Neural progenitor cell (in vitro differentiated cells): ENCODE measurements around the gene MELK. TPM values are rescaled to one million over a fixed set of nuclear protein-coding genes. Genes with fewer than 3 reads are reported as not detected.

ENCODE experiments used
- DNase-seq: peaks from one replicate; pipeline ENCODE4 v3.0.0-alpha.2; 2016; ENCODE audit warnings: low spot score
- H2AFZ ChIP-seq: fragments of 200-600 bp; sonication (generic); replicated peaks from 2 replicates; pipeline ENCODE4 v1.6.1; 2016; ENCODE audit warnings: antibody characterized with exemption
- H3F3A ChIP-seq: fragments of 200-600 bp; sonication (generic); 2 replicates; pipeline ENCODE4 v1.6.1; 2016; ENCODE audit warnings: antibody characterized with exemption, low read depth
- H3K27ac ChIP-seq: fragments of 200-600 bp; sonication (generic); 2 replicates; pipeline ENCODE4 v1.5.1; 2016; ENCODE audit warnings: mild to moderate bottlenecking
- H3K27me3 ChIP-seq: fragments of 200-600 bp; sonication (generic); 2 replicates; pipeline ENCODE4 v1.6.1; 2016; ENCODE audit warnings: mild to moderate bottlenecking, moderate library complexity
- H3K36me3 ChIP-seq: fragments of 200-600 bp; sonication (generic); 2 replicates; pipeline ENCODE4 v1.5.1; 2016
- H3K4me1 ChIP-seq: fragments of 200-600 bp; sonication (generic); 2 replicates; pipeline ENCODE4 v1.6.1; 2016; ENCODE audit warnings: mixed run types
- H3K4me2 ChIP-seq: fragments of 200-600 bp; sonication (generic); 2 replicates; pipeline ENCODE4 v1.6.1; 2016
- H3K4me3 ChIP-seq: fragments of 200-600 bp; sonication (generic); 2 replicates; pipeline ENCODE4 v1.5.1; 2016
- H3K79me2 ChIP-seq: fragments of 200-600 bp; sonication (generic); 2 replicates; pipeline ENCODE4 v1.6.1; 2016; ENCODE audit warnings: low read depth
- H3K9ac ChIP-seq: fragments of 200-600 bp; sonication (generic); 2 replicates; pipeline ENCODE4 v1.6.1; 2016
- H3K9me3 ChIP-seq: fragments of 200-600 bp; sonication (generic); 2 replicates; pipeline ENCODE4 v1.5.1; 2016; ENCODE audit warnings: low read depth
- H4K20me1 ChIP-seq: fragments of 200-600 bp; sonication (generic); 2 replicates; pipeline ENCODE4 v1.6.1; 2016; ENCODE audit warnings: low read depth
- H3K27ac Mint-ChIP-seq: 3 replicates; pipeline ENCODE4 v1.8.0; 2021; ENCODE audit warnings: mixed read lengths
- H3K27me3 Mint-ChIP-seq: 2 replicates; pipeline ENCODE4 v1.8.0; 2022; ENCODE audit warnings: low read depth, mild to moderate bottlenecking, inconsistent platforms, moderate library complexity, mixed read lengths; ENCODE audit not compliant: insufficient read depth
- H3K36me3 Mint-ChIP-seq: 3 replicates; pipeline ENCODE4 v1.8.0; 2021; ENCODE audit warnings: mixed read lengths
- H3K4me1 Mint-ChIP-seq: 3 replicates; pipeline ENCODE4 v1.8.0; 2021; ENCODE audit warnings: mixed read lengths
- H3K4me3 Mint-ChIP-seq: 3 replicates; pipeline ENCODE4 v1.8.0; 2021; ENCODE audit warnings: mild to moderate bottlenecking, moderate library complexity, mixed read lengths
- H3K9me3 Mint-ChIP-seq: 3 replicates; pipeline ENCODE4 v1.8.0; 2020; ENCODE audit warnings: mixed read lengths
- EZH2 ChIP-seq: fragments of 200-600 bp; sonication (generic); IDR thresholded peaks from 2 replicates; pipeline ENCODE4 v1.6.1; 2017; ENCODE audit warnings: antibody characterized with exemption, mild to moderate bottlenecking, moderate library complexity
- EZH2phosphoT487 ChIP-seq: fragments of 200-600 bp; sonication (generic); IDR thresholded peaks from 2 replicates; pipeline ENCODE4 v1.6.1; 2017; ENCODE audit warnings: antibody characterized with exemption
- total RNA-seq: library from RNA; depleted of rRNA; stranded (reverse); fragments of >200 nt; gene quantifications from 2 replicates; pipeline ENCODE4 v1.2.3, GENCODE V29; 2015; ENCODE audit warnings: low replicate concordance
- TF ChIP-seq, protein P1 (sequence below): fragments of 200-600 bp; sonication (generic); IDR thresholded peaks from 2 replicates; pipeline ENCODE4 v1.5.1; 2017; ENCODE audit warnings: antibody characterized with exemption, mild to moderate bottlenecking

MELK gene
- total RNA-seq, 1 donor from 2014 or later = 112 TPM

- peaks cover under 1% of the 10 kb centered on the region for H3F3A ChIP-seq
- H3K27ac ChIP-seq = no peak overlapping the region
- no peaks in the 10 kb centered on the region for H3K9me3 ChIP-seq
- Mint-ChIP-seq H3K4me3 (no peak overlapping the region), H3K36me3 (peaks cover 9% of the 10 kb centered on the region), H3K27me3 (no peaks in the 10 kb centered on the region), H3K27ac (no peak overlapping the region), H3K4me1 (no peaks in the 10 kb centered on the region), H3K9me3 (no peaks in the 10 kb centered on the region)
- H3K4me1 ChIP-seq = no peaks in the 10 kb centered on the region
- H2AFZ ChIP-seq = no peak overlapping the region
- H3K79me2 ChIP-seq = no peaks in the 10 kb centered on the region
- no peak overlapping the region for H3K4me3 ChIP-seq
- no peak overlapping the region for H3K4me2 ChIP-seq
- no peaks in the 10 kb centered on the region for H4K20me1 ChIP-seq
- H3K9ac ChIP-seq = no peak overlapping the region
- TF ChIP-seq, protein P1, sequence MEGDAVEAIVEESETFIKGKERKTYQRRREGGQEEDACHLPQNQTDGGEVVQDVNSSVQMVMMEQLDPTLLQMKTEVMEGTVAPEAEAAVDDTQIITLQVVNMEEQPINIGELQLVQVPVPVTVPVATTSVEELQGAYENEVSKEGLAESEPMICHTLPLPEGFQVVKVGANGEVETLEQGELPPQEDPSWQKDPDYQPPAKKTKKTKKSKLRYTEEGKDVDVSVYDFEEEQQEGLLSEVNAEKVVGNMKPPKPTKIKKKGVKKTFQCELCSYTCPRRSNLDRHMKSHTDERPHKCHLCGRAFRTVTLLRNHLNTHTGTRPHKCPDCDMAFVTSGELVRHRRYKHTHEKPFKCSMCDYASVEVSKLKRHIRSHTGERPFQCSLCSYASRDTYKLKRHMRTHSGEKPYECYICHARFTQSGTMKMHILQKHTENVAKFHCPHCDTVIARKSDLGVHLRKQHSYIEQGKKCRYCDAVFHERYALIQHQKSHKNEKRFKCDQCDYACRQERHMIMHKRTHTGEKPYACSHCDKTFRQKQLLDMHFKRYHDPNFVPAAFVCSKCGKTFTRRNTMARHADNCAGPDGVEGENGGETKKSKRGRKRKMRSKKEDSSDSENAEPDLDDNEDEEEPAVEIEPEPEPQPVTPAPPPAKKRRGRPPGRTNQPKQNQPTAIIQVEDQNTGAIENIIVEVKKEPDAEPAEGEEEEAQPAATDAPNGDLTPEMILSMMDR = peak; percentile 32
- TF ChIP-seq EZH2 = no peak
- peak; percentile 16 for DNase-seq
- peaks cover 18% of the 10 kb centered on the region for H3K36me3 ChIP-seq
- H3K27me3 ChIP-seq = no peaks in the 10 kb centered on the region
These were observed 65.0 kb downstream of the MELK start for GRCh38 chr9:36637491-36638270.

- no peaks in the 10 kb centered on the region for H3K27me3 Mint-ChIP-seq
- DNase-seq = no peak
- no peak overlapping the region for H3K4me3 Mint-ChIP-seq
- Histone ChIP-seq H3K4me1 (no peaks in the 10 kb centered on the region), H4K20me1 (no peaks in the 10 kb centered on the region), H3K36me3 (peaks cover 10% of the 10 kb centered on the region), H3K27ac (no peak overlapping the region), H3K4me2 (no peak overlapping the region), H3K27me3 (no peaks in the 10 kb centered on the region), H3K4me3 (no peak overlapping the region), H2AFZ (no peak overlapping the region), H3K79me2 (no peaks in the 10 kb centered on the region), H3K9me3 (no peaks in the 10 kb centered on the region), H3F3A (no peaks in the 10 kb centered on the region), H3K9ac (no peak overlapping the region)
- H3K9me3 Mint-ChIP-seq = no peaks in the 10 kb centered on the region
- H3K4me1 Mint-ChIP-seq = no peaks in the 10 kb centered on the region
- TF ChIP-seq EZH2 (no peak), EZH2phosphoT487 (no peak)
- TF ChIP-seq, protein P1 = no peak
- H3K27ac Mint-ChIP-seq = no peak overlapping the region
- peaks cover 12% of the 10 kb centered on the region for H3K36me3 Mint-ChIP-seq
These were observed 68.2 kb downstream of the MELK start for GRCh38 chr9:36640771-36641381.

DNA sequence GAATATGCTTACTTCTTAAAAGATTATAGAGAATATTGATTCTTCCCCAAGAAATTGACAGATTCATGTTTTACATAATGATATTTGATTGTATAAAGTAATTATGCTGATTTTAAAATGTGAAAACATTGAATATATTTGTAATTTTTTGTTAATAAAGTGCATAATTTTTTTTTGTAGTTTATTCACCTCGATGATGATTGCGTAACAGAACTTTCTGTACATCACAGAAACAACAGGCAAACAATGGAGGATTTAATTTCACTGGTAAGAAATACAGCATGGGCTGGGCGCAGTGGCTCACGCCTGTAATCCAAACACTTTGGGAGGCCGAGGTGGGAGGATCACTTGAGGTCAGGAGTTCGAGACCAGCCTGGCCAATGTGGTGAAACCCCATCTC, 70.1 kb downstream of the MELK start:
- no peaks in the 10 kb centered on the region for H3K27me3 Mint-ChIP-seq
- H3K9me3 Mint-ChIP-seq = no peaks in the 10 kb centered on the region
- no peak overlapping the region for H3K4me3 Mint-ChIP-seq
- no peaks in the 10 kb centered on the region for H3K4me1 Mint-ChIP-seq
- no peak overlapping the region for H3K27ac Mint-ChIP-seq
- Histone ChIP-seq H3K4me3 (no peak overlapping the region), H3K27me3 (no peaks in the 10 kb centered on the region), H4K20me1 (no peaks in the 10 kb centered on the region), H3K4me1 (no peaks in the 10 kb centered on the region), H3K27ac (no peak overlapping the region), H3K4me2 (no peak overlapping the region), H3K36me3 (peaks cover 6% of the 10 kb centered on the region), H3F3A (no peaks in the 10 kb centered on the region), H3K79me2 (no peaks in the 10 kb centered on the region), H2AFZ (no peak overlapping the region), H3K9me3 (no peaks in the 10 kb centered on the region), H3K9ac (no peak overlapping the region)
- H3K36me3 Mint-ChIP-seq = peaks cover 12% of the 10 kb centered on the region
- no peak for DNase-seq
- TF ChIP-seq, protein P1 = no peak
- TF ChIP-seq EZH2 (no peak), EZH2phosphoT487 (no peak)
